WI38 (cell line): Measurements from ENCODE around the gene COL4A5.

Experiments
- H3K4me3 ChIP-seq: 2 replicates; pipeline ENCODE4 v1.5.1; 2011; ENCODE audit warnings: low read depth, mild to moderate bottlenecking, control low read depth, low read length
- CTCF ChIP-seq: IDR thresholded peaks from 2 replicates; pipeline ENCODE4 v1.5.1; 2012; ENCODE audit warnings: low read depth, mild to moderate bottlenecking, control low read depth, low read length

The COL4A5 gene

GRCh38 chrX:108740299-108740774, 300.7 kb downstream of the COL4A5 start:
- H3K4me3 ChIP-seq: no peak overlapping the region
- TF ChIP-seq CTCF: no peak
